HepG2 (cell line): ENCODE results near the gene EMID1. TPM values are rescaled to one million over a fixed set of nuclear protein-coding genes. Genes with fewer than 3 reads are reported as not detected.

Source experiments
- ATF7-NPFF ChIP-seq: sonication (generic); formaldehyde crosslinking; IDR thresholded peaks from 2 replicates; pipeline ENCODE4 v1.8.1; 2023; ENCODE audit warnings: mild to moderate bottlenecking, low read depth, missing genetic modification reagents, moderate library complexity
- CHCHD3 ChIP-seq: sonication (generic); formaldehyde crosslinking; IDR thresholded peaks from 2 replicates; pipeline ENCODE4 v1.8.0; 2022; ENCODE audit warnings: mild to moderate bottlenecking, missing genetic modification reagents, moderate library complexity
- GLI4 ChIP-seq: sonication (generic); formaldehyde crosslinking; IDR thresholded peaks from 2 replicates; pipeline ENCODE4 v1.5.1; 2020; ENCODE audit warnings: missing genetic modification reagents, mild to moderate bottlenecking, moderate library complexity, borderline replicate concordance
- LCORL ChIP-seq, 2 experiments: fragments of 450-650 bp in 1 of 2; sonication (generic) in 1 of 2; formaldehyde crosslinking in 1 of 2; IDR thresholded peaks; 2 replicates each; pipeline versions ENCODE4 v1.5.0 to v1.6.1; 2017 to 2020; ENCODE audit warnings: antibody characterized with exemption in 1 of 2, missing genetic modification reagents in 1 of 2
- MLX ChIP-seq: IDR thresholded peaks from 2 replicates; pipeline ENCODE4 v1.6.1; 2016
- POLR2A ChIP-seq, 2 experiments: IDR thresholded peaks; 2 replicates each; pipeline ENCODE4 v1.6.1; 2011; ENCODE audit warnings: low read depth in 2 of 2, low read length in 2 of 2, mild to moderate bottlenecking in 1 of 2, moderate library complexity in 1 of 2; ENCODE audit not compliant: insufficient read depth in 1 of 2
- RCOR2 ChIP-seq: IDR thresholded peaks from 2 replicates; pipeline ENCODE4 v1.6.1; 2016; ENCODE audit warnings: missing biosample characterization, missing genetic modification reagents
- SALL1 ChIP-seq: sonication (generic); formaldehyde crosslinking; IDR thresholded peaks from 2 replicates; pipeline ENCODE4 v1.8.0; 2022; ENCODE audit warnings: mild to moderate bottlenecking, missing genetic modification reagents
- SYNCRIP ChIP-seq: fragments of 200-400 bp; formaldehyde crosslinking; IDR thresholded peaks from 2 replicates; pipeline ENCODE4 v1.6.1; 2018; ENCODE audit warnings: mild to moderate bottlenecking, low read depth, low read length; ENCODE audit not compliant: insufficient read depth
- WIZ ChIP-seq: sonication (generic); formaldehyde crosslinking; IDR thresholded peaks from 2 replicates; pipeline ENCODE4 v1.5.1; 2020; ENCODE audit warnings: mild to moderate bottlenecking, missing genetic modification reagents
- ZBTB39 ChIP-seq: sonication (generic); formaldehyde crosslinking; IDR thresholded peaks from 2 replicates; pipeline ENCODE4 v1.5.0; 2020; ENCODE audit warnings: missing genetic modification reagents
- ZFP36L2 ChIP-seq: sonication (generic); formaldehyde crosslinking; IDR thresholded peaks from 2 replicates; pipeline ENCODE4 v1.4.0; 2020; ENCODE audit warnings: missing genetic modification reagents
- ZMYM2 ChIP-seq: sonication (generic); formaldehyde crosslinking; IDR thresholded peaks from 2 replicates; pipeline ENCODE4 v1.8.0; 2022; ENCODE audit warnings: mild to moderate bottlenecking, missing genetic modification reagents
- ZNF317 ChIP-seq: sonication (generic); formaldehyde crosslinking; IDR thresholded peaks from 2 replicates; pipeline ENCODE4 v1.5.0; 2020; ENCODE audit warnings: mild to moderate bottlenecking, missing genetic modification reagents
- ZNF34 ChIP-seq: sonication (generic); formaldehyde crosslinking; IDR thresholded peaks from 2 replicates; pipeline ENCODE4 v1.4.0; 2020; ENCODE audit warnings: mild to moderate bottlenecking, missing genetic modification reagents, borderline replicate concordance
- ZNF451 ChIP-seq: sonication (generic); formaldehyde crosslinking; IDR thresholded peaks from 2 replicates; pipeline ENCODE4 v1.5.0; 2020; ENCODE audit warnings: mild to moderate bottlenecking, missing genetic modification reagents
- ZNF598 ChIP-seq: sonication (generic); formaldehyde crosslinking; IDR thresholded peaks from 2 replicates; pipeline ENCODE4 v1.5.1; 2020; ENCODE audit warnings: mild to moderate bottlenecking, missing genetic modification reagents, borderline replicate concordance
- ZNF615 ChIP-seq: sonication (generic); formaldehyde crosslinking; IDR thresholded peaks from 2 replicates; pipeline ENCODE4 v1.5.0; 2020; ENCODE audit warnings: mild to moderate bottlenecking, missing genetic modification reagents, borderline replicate concordance
- ZNF616 ChIP-seq: sonication (generic); formaldehyde crosslinking; IDR thresholded peaks from 2 replicates; pipeline ENCODE4 v1.5.0; 2020; ENCODE audit warnings: low read depth, mild to moderate bottlenecking, missing genetic modification reagents
- ZNF747 ChIP-seq: sonication (generic); formaldehyde crosslinking; IDR thresholded peaks from 2 replicates; pipeline ENCODE4 v1.8.1; 2023; ENCODE audit warnings: missing genetic modification reagents, mild to moderate bottlenecking, borderline replicate concordance
- ZSCAN9 ChIP-seq: IDR thresholded peaks from 2 replicates; pipeline ENCODE4 v1.6.1; 2016; ENCODE audit warnings: borderline replicate concordance
- polyA plus RNA-seq, 8 experiments: library from polyadenylated mRNA; depleted of rRNA in 3 of 8; stranded (reverse) in 7 of 8; unstranded in 1 of 8; fragments of >200 nt; fragmentation: Illumina TruSeq in 4 of 8; extraction: Trizol in 4 of 8; gene quantifications; 2 replicates each; pipeline versions ENCODE4 v1.2.1 to v1.2.3, GENCODE V29; 2011 to 2016; ENCODE audit warnings: low read depth in 4 of 8, missing spikeins in 1 of 8, mixed read lengths in 1 of 8; ENCODE audit not compliant: insufficient read depth in 1 of 8
- total RNA-seq, 5 experiments: library from RNA; depleted of rRNA; stranded (reverse); fragments of >200 nt; fragmentation: Illumina TruSeq; extraction: Trizol; gene quantifications; 2 replicates each; pipeline ENCODE4 v1.2.3, GENCODE V29; 2016; ENCODE audit warnings: low read depth in 1 of 5
- TF ChIP-seq, protein P1 (sequence below): sonication (generic); formaldehyde crosslinking; IDR thresholded peaks from 2 replicates; pipeline ENCODE4 v1.4.0; 2020; ENCODE audit warnings: missing genetic modification reagents, borderline replicate concordance
- TF ChIP-seq, protein P2 (sequence below): IDR thresholded peaks from 2 replicates; pipeline ENCODE4 v1.6.1; 2012; ENCODE audit warnings: inconsistent platforms
- TF ChIP-seq, protein P3 (sequence below): sonication (generic); formaldehyde crosslinking; IDR thresholded peaks from 2 replicates; pipeline ENCODE4 v1.4.0; 2020; ENCODE audit warnings: mild to moderate bottlenecking, low read depth, missing genetic modification reagents
- TF ChIP-seq, protein P4 (sequence below): IDR thresholded peaks from 2 replicates; pipeline ENCODE4 v1.6.1; 2016; ENCODE audit warnings: mild to moderate bottlenecking, missing biosample characterization, missing genetic modification reagents

Gene EMID1
- total and polyA plus RNA-seq, 2 of the 13 experiments (the other 11 are each of a cell fraction or from before 2014, with no cell fraction given): 0.45 to 0.82 TPM

DNA sequence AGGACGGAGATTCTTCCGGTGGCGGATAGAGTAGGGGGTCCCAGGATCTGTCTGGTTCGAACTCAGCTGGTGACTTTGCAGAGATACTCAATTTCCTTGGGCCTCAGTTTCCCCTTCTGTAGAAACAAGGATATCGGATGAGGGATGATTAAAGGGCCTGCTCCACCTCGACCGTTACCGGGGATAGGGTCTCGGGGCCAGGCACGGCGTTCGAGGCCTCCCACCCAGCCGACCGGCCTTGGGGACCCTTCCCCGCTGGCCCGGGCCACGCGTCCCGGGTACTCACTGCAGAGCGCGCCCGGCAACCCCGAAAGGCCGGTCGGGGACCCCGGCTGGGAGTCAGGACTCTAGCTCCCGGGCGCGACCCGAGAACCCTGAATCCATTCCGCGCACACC is 61.8 kb downstream of the EMID1 start (continued):
- TF ChIP-seq, protein P1, sequence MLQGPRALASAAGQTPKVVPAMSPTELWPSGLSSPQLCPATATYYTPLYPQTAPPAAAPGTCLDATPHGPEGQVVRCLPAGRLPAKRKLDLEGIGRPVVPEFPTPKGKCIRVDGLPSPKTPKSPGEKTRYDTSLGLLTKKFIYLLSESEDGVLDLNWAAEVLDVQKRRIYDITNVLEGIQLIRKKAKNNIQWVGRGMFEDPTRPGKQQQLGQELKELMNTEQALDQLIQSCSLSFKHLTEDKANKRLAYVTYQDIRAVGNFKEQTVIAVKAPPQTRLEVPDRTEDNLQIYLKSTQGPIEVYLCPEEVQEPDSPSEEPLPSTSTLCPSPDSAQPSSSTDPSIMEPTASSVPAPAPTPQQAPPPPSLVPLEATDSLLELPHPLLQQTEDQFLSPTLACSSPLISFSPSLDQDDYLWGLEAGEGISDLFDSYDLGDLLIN (CRISPR knock-in tag): no peak
- TF ChIP-seq ZNF615 (CRISPR knock-in tag): no peak
- TF ChIP-seq, protein P2, sequence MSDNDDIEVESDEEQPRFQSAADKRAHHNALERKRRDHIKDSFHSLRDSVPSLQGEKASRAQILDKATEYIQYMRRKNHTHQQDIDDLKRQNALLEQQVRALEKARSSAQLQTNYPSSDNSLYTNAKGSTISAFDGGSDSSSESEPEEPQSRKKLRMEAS: no peak
- TF ChIP-seq ZNF616 (CRISPR knock-in tag): no peak
- no peak for TF ChIP-seq MLX (CRISPR knock-in tag)
- TF ChIP-seq SYNCRIP: no peak
- TF ChIP-seq POLR2A (IDR thresholded peaks at IDR 0.05; ENCODE audit: insufficient read depth in 1 of 2, low read depth in 2 of 2, low read length in 2 of 2): peak in 1 of 2 experiments; percentile 34; a peak in 1 of 4 replicates
- no peak for TF ChIP-seq ATF7-NPFF (CRISPR knock-in tag)
- TF ChIP-seq SALL1 (CRISPR knock-in tag): no peak
- peak; percentile 15; the same call in 1 of the 2 replicates for TF ChIP-seq ZNF598
- TF ChIP-seq ZNF34 (CRISPR knock-in tag): no peak
- TF ChIP-seq, protein P3, sequence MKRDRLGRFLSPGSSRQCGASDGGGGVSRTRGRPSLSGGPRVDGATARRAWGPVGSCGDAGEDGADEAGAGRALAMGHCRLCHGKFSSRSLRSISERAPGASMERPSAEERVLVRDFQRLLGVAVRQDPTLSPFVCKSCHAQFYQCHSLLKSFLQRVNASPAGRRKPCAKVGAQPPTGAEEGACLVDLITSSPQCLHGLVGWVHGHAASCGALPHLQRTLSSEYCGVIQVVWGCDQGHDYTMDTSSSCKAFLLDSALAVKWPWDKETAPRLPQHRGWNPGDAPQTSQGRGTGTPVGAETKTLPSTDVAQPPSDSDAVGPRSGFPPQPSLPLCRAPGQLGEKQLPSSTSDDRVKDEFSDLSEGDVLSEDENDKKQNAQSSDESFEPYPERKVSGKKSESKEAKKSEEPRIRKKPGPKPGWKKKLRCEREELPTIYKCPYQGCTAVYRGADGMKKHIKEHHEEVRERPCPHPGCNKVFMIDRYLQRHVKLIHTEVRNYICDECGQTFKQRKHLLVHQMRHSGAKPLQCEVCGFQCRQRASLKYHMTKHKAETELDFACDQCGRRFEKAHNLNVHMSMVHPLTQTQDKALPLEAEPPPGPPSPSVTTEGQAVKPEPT (CRISPR knock-in tag): no peak
- no peak for TF ChIP-seq LCORL (IDR thresholded peaks at IDR 0.05)
- peak; percentile 80 for TF ChIP-seq LCORL (CRISPR knock-in tag; IDR thresholded peaks at IDR 0.05)
- no peak for TF ChIP-seq ZFP36L2 (CRISPR knock-in tag)
- TF ChIP-seq GLI4 (CRISPR knock-in tag): no peak
- TF ChIP-seq ZNF451: no peak; the same call in 1 of the 2 replicates
- TF ChIP-seq ZBTB39 (CRISPR knock-in tag): no peak
- no peak for TF ChIP-seq ZSCAN9
- TF ChIP-seq, protein P4, sequence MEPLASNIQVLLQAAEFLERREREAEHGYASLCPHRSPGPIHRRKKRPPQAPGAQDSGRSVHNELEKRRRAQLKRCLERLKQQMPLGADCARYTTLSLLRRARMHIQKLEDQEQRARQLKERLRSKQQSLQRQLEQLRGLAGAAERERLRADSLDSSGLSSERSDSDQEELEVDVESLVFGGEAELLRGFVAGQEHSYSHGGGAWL (CRISPR knock-in tag): no peak
- no peak for TF ChIP-seq CHCHD3 (CRISPR knock-in tag)
- no peak for TF ChIP-seq ZNF317
- TF ChIP-seq ZNF747 (CRISPR knock-in tag): 0 out of 2 replicates have a peak, but pooled peaks have one; percentile 8
- no peak for TF ChIP-seq RCOR2 (CRISPR knock-in tag)
- TF ChIP-seq WIZ (CRISPR knock-in tag): no peak
- no peak for TF ChIP-seq ZMYM2 (CRISPR knock-in tag)
